Chondrocyte (in vitro differentiated cells): Measurements from ENCODE around the gene ZNF764. TPM values are rescaled to one million over a fixed set of nuclear protein-coding genes. Genes with fewer than 3 reads are reported as not detected.

Experiments used
- DNase-seq: peaks from one replicate; pipeline ENCODE4 v3.0.0; 2021; ENCODE audit warnings: mixed read lengths, low spot score
- H3K27ac Mint-ChIP-seq: one replicate; pipeline ENCODE4 v1.8.0; 2021; ENCODE audit warnings: mild to moderate bottlenecking, moderate library complexity, mixed read lengths; ENCODE audit not compliant: unreplicated experiment
- H3K27me3 Mint-ChIP-seq: 2 replicates; pipeline ENCODE4 v1.8.0; 2021; ENCODE audit warnings: low read depth, mixed read lengths
- H3K36me3 Mint-ChIP-seq: 2 replicates; pipeline ENCODE4 v1.8.0; 2021; ENCODE audit warnings: low read depth, mixed read lengths
- H3K4me1 Mint-ChIP-seq: 2 replicates; pipeline ENCODE4 v1.8.0; 2021; ENCODE audit warnings: low read depth, mild to moderate bottlenecking, mixed read lengths
- H3K4me3 Mint-ChIP-seq: one replicate; pipeline ENCODE4 v1.8.0; 2021; ENCODE audit warnings: mild to moderate bottlenecking, moderate library complexity, mixed read lengths; ENCODE audit not compliant: unreplicated experiment
- H3K9me3 Mint-ChIP-seq: 2 replicates; pipeline ENCODE4 v1.8.0; 2021; ENCODE audit warnings: low read depth, mixed read lengths
- CTCF ChIP-seq: fragments of 200-600 bp; sonication (generic); IDR thresholded peaks from 2 replicates; pipeline ENCODE4 v1.5.0; 2021; ENCODE audit warnings: antibody characterized with exemption, mild to moderate bottlenecking, moderate library complexity
- total RNA-seq: library from RNA; stranded (reverse); gene quantifications from 3 replicates; pipeline ENCODE4 v1.2.1, GENCODE V29; 2021

The ZNF764 gene
- total RNA-seq, 1 donor from 2014 or later, result 8.3 TPM

DNA sequence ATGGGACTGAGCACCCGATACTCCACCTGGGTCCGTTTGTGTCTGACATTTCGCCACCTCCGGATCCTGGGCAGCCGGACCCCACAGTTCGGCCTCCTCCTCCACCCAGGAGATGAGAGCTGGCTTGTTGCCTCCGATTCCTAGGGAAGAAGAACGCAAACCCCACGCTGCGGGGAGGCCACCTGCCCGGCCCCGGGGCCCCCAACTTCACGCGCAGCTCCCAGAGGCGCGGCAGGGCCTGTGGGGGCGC, 542 bp downstream of the ZNF764 start:
- no peak for TF ChIP-seq CTCF
- Mint-ChIP-seq H3K27me3 (no peaks in the 10 kb centered on the region), H3K4me1 (peaks cover 17% of the 10 kb centered on the region), H3K4me3 (peak overlapping the region; percentile 74), H3K27ac (peak overlapping the region; percentile 77), H3K9me3 (no peaks in the 10 kb centered on the region), H3K36me3 (peaks cover 12% of the 10 kb centered on the region)
- no peak for DNase-seq

DNA sequence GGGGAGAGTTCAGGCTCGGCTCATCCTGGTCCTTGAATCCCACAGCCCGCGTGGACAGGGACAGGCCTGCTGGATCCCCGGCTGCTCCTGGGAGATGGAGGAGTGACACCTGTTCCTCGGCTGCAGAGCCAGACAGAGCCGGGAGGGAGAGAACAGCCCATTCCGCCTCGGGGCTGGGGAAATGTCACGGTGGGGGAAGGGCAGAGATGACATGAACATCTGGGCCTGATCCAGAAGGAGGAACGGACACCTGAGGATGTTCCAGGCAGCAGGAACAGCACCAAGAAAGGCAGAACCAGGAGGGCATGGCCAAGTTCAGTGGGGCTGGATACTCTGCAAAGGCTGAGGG, 2.1 kb downstream of the ZNF764 start:
- Mint-ChIP-seq H3K4me3 (no peak overlapping the region), H3K9me3 (no peaks in the 10 kb centered on the region), H3K27ac (no peak overlapping the region), H3K4me1 (peaks cover 17% of the 10 kb centered on the region), H3K36me3 (peaks cover 12% of the 10 kb centered on the region), H3K27me3 (no peaks in the 10 kb centered on the region)
- no peak for TF ChIP-seq CTCF
- DNase-seq, result no peak

DNA sequence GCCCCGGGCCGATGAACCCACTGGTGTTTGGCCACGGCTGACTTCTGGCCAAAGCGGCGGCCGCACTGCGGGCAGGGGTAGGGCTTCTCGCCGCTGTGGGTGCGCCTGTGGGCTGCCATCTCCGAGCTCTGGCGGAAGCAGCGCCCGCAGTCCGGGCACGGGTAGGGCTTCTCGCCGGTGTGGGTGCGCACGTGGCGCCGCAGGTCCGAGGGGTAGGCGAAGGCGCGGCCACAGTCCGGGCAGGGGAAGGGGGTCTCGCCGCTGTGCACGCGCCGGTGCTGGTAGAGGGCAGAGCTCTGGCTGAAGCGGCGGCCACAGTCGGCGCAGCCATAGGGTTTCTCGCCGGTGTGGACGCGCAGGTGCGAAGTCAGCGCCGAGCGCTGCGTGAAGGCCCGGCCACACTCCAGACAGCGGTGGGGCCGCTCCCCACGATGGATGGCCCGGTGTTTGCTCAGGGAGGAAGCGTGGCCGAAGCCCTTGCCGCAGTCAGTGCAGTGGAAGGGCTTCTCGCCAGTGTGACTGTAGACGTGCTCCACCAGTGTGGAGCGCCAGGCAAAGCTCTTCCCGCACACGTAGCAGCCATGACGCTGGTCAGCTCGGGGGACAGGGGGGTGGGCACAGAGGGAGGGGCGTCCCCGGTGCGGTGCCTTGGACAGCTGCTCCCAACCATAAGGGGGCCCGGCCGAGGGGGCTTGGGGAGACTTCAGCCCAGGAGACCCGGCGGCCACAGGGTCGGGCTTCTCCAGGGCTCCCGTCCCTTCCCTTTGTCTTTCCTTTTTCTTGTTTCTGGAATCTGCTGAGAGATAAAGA, 2.7 kb downstream of the ZNF764 start:
- Mint-ChIP-seq H3K27me3 (no peaks in the 10 kb centered on the region), H3K27ac (no peak overlapping the region), H3K36me3 (peaks cover 12% of the 10 kb centered on the region), H3K4me3 (no peak overlapping the region), H3K9me3 (no peaks in the 10 kb centered on the region), H3K4me1 (peaks cover 17% of the 10 kb centered on the region)
- no peak for TF ChIP-seq CTCF
- DNase-seq, result peak; percentile 87

DNA sequence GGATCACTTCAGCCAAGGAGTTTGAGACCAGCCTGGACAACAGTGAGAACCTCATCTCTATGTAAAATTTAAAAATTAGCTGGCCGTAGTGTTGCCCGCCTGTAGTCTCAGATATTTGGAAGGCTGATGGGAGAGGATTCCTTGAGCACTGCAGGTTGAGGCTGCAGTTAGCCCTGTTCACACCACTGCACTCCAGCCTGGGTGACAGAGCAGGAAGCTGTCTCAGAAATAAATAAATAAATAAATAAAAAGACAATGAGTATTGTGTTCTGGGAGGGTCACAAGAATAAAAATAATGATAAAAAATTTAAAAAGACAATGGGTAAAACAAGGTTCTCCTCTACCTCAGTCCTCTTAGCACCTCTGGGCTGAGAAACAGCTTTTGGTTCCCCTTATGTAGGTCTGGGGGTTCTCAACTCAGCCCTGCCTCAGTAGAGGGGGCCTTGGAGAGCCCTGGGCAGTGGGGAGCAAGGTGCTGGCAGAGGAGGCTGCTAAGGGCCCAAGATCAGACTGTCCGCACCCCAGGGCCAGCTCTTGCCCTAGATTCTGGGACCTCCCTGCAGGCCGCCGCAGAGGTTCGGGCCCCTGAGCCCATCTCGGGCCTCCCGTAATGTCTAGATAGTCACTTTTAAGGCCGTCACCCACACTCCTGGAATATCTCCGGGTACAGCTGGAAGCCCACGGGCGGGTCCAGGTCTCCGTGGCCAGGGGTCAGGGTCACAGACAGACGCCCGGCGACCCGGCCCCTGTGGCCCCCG, 3.4 kb downstream of the ZNF764 start:
- peak; percentile 81 for DNase-seq
- Mint-ChIP-seq H3K27ac (no peak overlapping the region), H3K36me3 (peaks cover 12% of the 10 kb centered on the region), H3K4me3 (no peak overlapping the region), H3K4me1 (peaks cover 17% of the 10 kb centered on the region), H3K27me3 (no peaks in the 10 kb centered on the region), H3K9me3 (no peaks in the 10 kb centered on the region)
- TF ChIP-seq CTCF, result no peak

GRCh38 chr16:30553393-30553899, 4.7 kb downstream of the ZNF764 start:
- Mint-ChIP-seq H3K4me3 (no peak overlapping the region), H3K27ac (no peak overlapping the region)

More at GRCh38 chr16:30553393-30553899, 4.7 kb downstream of the ZNF764 start:
- Mint-ChIP-seq H3K36me3 (peaks cover 12% of the 10 kb centered on the region), H3K27me3 (no peaks in the 10 kb centered on the region), H3K9me3 (no peaks in the 10 kb centered on the region), H3K4me1 (peaks cover 12% of the 10 kb centered on the region)
- DNase-seq, result no peak
- TF ChIP-seq CTCF, result no peak
